HepG2 (cell line): ENCODE data around the gene SERPINF2. TPM values are rescaled to one million over a fixed set of nuclear protein-coding genes. Genes with fewer than 3 reads are reported as not detected.

Source experiments
- DMAP1 ChIP-seq: IDR thresholded peaks from 2 replicates; pipeline ENCODE4 v1.6.1; 2016
- GTF2F1 ChIP-seq: fragments of 150-350 bp; IDR thresholded peaks from 2 replicates; pipeline ENCODE4 v1.6.1; 2014; ENCODE audit warnings: low read length
- HIVEP1 ChIP-seq: sonication (generic); formaldehyde crosslinking; IDR thresholded peaks from 2 replicates; pipeline ENCODE4 v1.4.0; 2020; ENCODE audit warnings: mild to moderate bottlenecking, missing genetic modification reagents
- HNF4G ChIP-seq, 2 experiments: sonication (generic) in 1 of 2; formaldehyde crosslinking in 1 of 2; IDR thresholded peaks; 2 replicates each; pipeline versions ENCODE4 v1.4.0 to v1.6.1; 2011 to 2020; ENCODE audit warnings: borderline replicate concordance in 2 of 2, low read depth in 2 of 2, mild to moderate bottlenecking in 2 of 2, low read length in 1 of 2, missing genetic modification reagents in 1 of 2, moderate library complexity in 1 of 2
- HOXA9 ChIP-seq: sonication (generic); formaldehyde crosslinking; IDR thresholded peaks from 2 replicates; pipeline ENCODE4 v1.8.1; 2022; ENCODE audit warnings: missing genetic modification reagents, mild to moderate bottlenecking, moderate library complexity, borderline replicate concordance
- IRF2 ChIP-seq: IDR thresholded peaks from 2 replicates; pipeline ENCODE4 v1.6.1; 2018; ENCODE audit warnings: missing genetic modification reagents, missing compliant biosample characterization
- KLF11 ChIP-seq: IDR thresholded peaks from 2 replicates; pipeline ENCODE4 v1.6.1; 2016; ENCODE audit warnings: missing compliant biosample characterization
- POLR2A ChIP-seq, 2 experiments: IDR thresholded peaks; 2 replicates each; pipeline ENCODE4 v1.6.1; 2011; ENCODE audit warnings: low read depth in 2 of 2, low read length in 2 of 2, mild to moderate bottlenecking in 1 of 2, moderate library complexity in 1 of 2; ENCODE audit not compliant: insufficient read depth in 1 of 2
- RBFOX2 ChIP-seq: fragments of 200-400 bp; formaldehyde crosslinking; IDR thresholded peaks from 2 replicates; pipeline ENCODE4 v1.6.1; 2017; ENCODE audit warnings: low read depth, mild to moderate bottlenecking, low read length
- RELA ChIP-seq: sonication (generic); formaldehyde crosslinking; IDR thresholded peaks from 2 replicates; pipeline ENCODE4 v1.4.0; 2020; ENCODE audit warnings: missing genetic modification reagents
- SP4 ChIP-seq: sonication (generic); formaldehyde crosslinking; IDR thresholded peaks from 2 replicates; pipeline ENCODE4 v1.8.1; 2023; ENCODE audit warnings: mild to moderate bottlenecking, missing genetic modification reagents
- THAP11 ChIP-seq: IDR thresholded peaks from 2 replicates; pipeline ENCODE4 v1.6.1; 2016; ENCODE audit warnings: missing biosample characterization, missing genetic modification reagents
- ZMYM3 ChIP-seq: sonication (generic); formaldehyde crosslinking; IDR thresholded peaks from 2 replicates; pipeline ENCODE4 v1.5.1; 2020; ENCODE audit warnings: mild to moderate bottlenecking, missing genetic modification reagents
- ZNF263 ChIP-seq: sonication (generic); formaldehyde crosslinking; IDR thresholded peaks from 2 replicates; pipeline ENCODE4 v1.4.0; 2020; ENCODE audit warnings: missing genetic modification reagents
- ZNF329 ChIP-seq: sonication (generic); formaldehyde crosslinking; IDR thresholded peaks from 2 replicates; pipeline ENCODE4 v1.9.0; 2021; ENCODE audit warnings: low read depth, mild to moderate bottlenecking, missing genetic modification reagents
- ZNF44 ChIP-seq: sonication (generic); formaldehyde crosslinking; IDR thresholded peaks from 2 replicates; pipeline ENCODE4 v1.5.1; 2020; ENCODE audit warnings: mild to moderate bottlenecking, missing genetic modification reagents
- ZNF468 ChIP-seq: sonication (generic); formaldehyde crosslinking; IDR thresholded peaks from 2 replicates; pipeline ENCODE4 v1.8.0; 2022; ENCODE audit warnings: mild to moderate bottlenecking, moderate library complexity, missing genetic modification reagents
- ZNF558 ChIP-seq: sonication (generic); formaldehyde crosslinking; IDR thresholded peaks from 2 replicates; pipeline ENCODE4 v1.9.0; 2022; ENCODE audit warnings: mild to moderate bottlenecking, missing genetic modification reagents, borderline replicate concordance
- ZNF577 ChIP-seq: sonication (generic); formaldehyde crosslinking; IDR thresholded peaks from 2 replicates; pipeline ENCODE4 v1.4.0; 2020; ENCODE audit warnings: mild to moderate bottlenecking, low read depth, missing genetic modification reagents, borderline replicate concordance
- ZNF674 ChIP-seq: sonication (generic); formaldehyde crosslinking; IDR thresholded peaks from 2 replicates; pipeline ENCODE4 v1.5.0; 2020; ENCODE audit warnings: low read depth, mild to moderate bottlenecking, missing genetic modification reagents
- ZNF761 ChIP-seq: sonication (generic); formaldehyde crosslinking; conservative IDR thresholded peaks from 2 replicates; pipeline ENCODE4 v1.4.0; 2020; ENCODE audit warnings: mild to moderate bottlenecking, missing genetic modification reagents
- polyA plus RNA-seq, 8 experiments: library from polyadenylated mRNA; depleted of rRNA in 3 of 8; stranded (reverse) in 7 of 8; unstranded in 1 of 8; fragments of >200 nt; fragmentation: Illumina TruSeq in 4 of 8; extraction: Trizol in 4 of 8; gene quantifications; 2 replicates each; pipeline versions ENCODE4 v1.2.1 to v1.2.3, GENCODE V29; 2011 to 2016; ENCODE audit warnings: low read depth in 4 of 8, missing spikeins in 1 of 8, mixed read lengths in 1 of 8; ENCODE audit not compliant: insufficient read depth in 1 of 8
- total RNA-seq, 5 experiments: library from RNA; depleted of rRNA; stranded (reverse); fragments of >200 nt; fragmentation: Illumina TruSeq; extraction: Trizol; gene quantifications; 2 replicates each; pipeline ENCODE4 v1.2.3, GENCODE V29; 2016; ENCODE audit warnings: low read depth in 1 of 5
- TF ChIP-seq, protein P1 (sequence below): sonication (generic); formaldehyde crosslinking; conservative IDR thresholded peaks from 2 replicates; pipeline ENCODE4 v1.8.1; 2023; ENCODE audit warnings: missing genetic modification reagents
- TF ChIP-seq, protein P2 (sequence below): sonication (generic); formaldehyde crosslinking; IDR thresholded peaks from 2 replicates; pipeline ENCODE4 v1.4.0; 2020; ENCODE audit warnings: low read depth, mild to moderate bottlenecking, missing genetic modification reagents
- TF ChIP-seq, protein P3 (sequence below): sonication (generic); formaldehyde crosslinking; IDR thresholded peaks from 2 replicates; pipeline ENCODE4 v1.5.1; 2020; ENCODE audit warnings: missing genetic modification reagents, mild to moderate bottlenecking, borderline replicate concordance
- TF ChIP-seq, protein P4 (sequence below): sonication (generic); formaldehyde crosslinking; IDR thresholded peaks from 2 replicates; pipeline ENCODE4 v1.5.1; 2020; ENCODE audit warnings: missing genetic modification reagents, mild to moderate bottlenecking, borderline replicate concordance

The SERPINF2 gene
- total and polyA plus RNA-seq, 2 of the 13 experiments (the other 11 are each of a cell fraction or from before 2014, with no cell fraction given): 309 to 548 TPM

DNA sequence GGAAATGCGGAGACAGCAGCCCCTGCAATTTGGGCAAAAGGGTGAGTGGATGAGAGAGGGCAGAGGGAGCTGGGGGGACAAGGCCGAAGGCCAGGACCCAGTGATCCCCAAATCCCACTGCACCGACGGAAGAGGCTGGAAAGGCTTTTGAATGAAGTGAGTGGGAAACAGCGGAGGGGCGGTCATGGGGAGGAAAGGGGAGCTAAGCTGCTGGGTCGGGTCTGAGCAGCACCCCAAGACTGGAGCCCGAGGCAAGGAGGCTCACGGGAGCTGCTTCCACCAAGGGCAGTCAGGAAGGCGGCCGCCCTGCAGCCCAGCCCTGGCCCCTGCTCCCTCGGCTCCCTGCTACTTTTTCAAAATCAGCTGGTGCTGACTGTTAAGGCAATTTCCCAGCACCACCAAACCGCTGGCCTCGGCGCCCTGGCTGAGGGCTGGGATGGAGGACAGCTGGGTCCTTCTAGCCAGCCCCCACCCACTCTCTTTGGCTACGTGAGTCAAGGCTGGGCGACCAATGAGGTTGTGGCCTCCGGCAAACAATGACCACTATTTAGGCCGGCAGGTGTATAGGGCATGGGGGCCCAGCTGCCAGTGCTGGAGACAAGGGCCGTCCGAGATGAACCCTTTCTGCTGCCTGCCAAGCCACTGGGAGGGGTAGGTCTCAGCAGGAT lies 19.7 kb downstream of the SERPINF2 start (continued):
- TF ChIP-seq ZNF44 (CRISPR knock-in tag) (0 out of 2 replicates have a peak, but pooled peaks have one; percentile 1), ZNF263 (CRISPR knock-in tag) (no peak; the same call in 1 of the 2 replicates), ZNF329 (CRISPR knock-in tag) (0 out of 2 replicates have a peak, but pooled peaks have one; percentile 39), RELA (CRISPR knock-in tag) (no peak), ZMYM3 (CRISPR knock-in tag) (no peak), POLR2A (IDR thresholded peaks at IDR 0.05; ENCODE audit: insufficient read depth in 1 of 2, low read depth in 2 of 2, low read length in 2 of 2) (peak; percentile 72 to 92), RBFOX2 (peak; percentile 95), IRF2 (CRISPR knock-in tag) (no peak; the same call in 1 of the 2 replicates), ZNF761 (CRISPR knock-in tag) (no peak), KLF11 (CRISPR knock-in tag) (no peak), ZNF674 (CRISPR knock-in tag) (no peak), DMAP1 (CRISPR knock-in tag) (no peak), GTF2F1 (no peak), HIVEP1 (CRISPR knock-in tag) (no peak), HNF4G (IDR thresholded peaks at IDR 0.05; ENCODE audit: borderline replicate concordance, low read depth, low read length) (no peak), HNF4G (CRISPR knock-in tag; IDR thresholded peaks at IDR 0.05; ENCODE audit: borderline replicate concordance, low read depth) (peak; percentile 56), ZNF558 (CRISPR knock-in tag) (no peak), SP4 (CRISPR knock-in tag) (0 out of 2 replicates have a peak, but pooled peaks have one; percentile 28), THAP11 (CRISPR knock-in tag) (no peak), ZNF468 (CRISPR knock-in tag) (no peak; the same call in 1 of the 2 replicates), HOXA9 (CRISPR knock-in tag) (no peak), ZNF577 (CRISPR knock-in tag) (0 out of 2 replicates have a peak, but pooled peaks have one; percentile 71)
- TF ChIP-seq, protein P1, sequence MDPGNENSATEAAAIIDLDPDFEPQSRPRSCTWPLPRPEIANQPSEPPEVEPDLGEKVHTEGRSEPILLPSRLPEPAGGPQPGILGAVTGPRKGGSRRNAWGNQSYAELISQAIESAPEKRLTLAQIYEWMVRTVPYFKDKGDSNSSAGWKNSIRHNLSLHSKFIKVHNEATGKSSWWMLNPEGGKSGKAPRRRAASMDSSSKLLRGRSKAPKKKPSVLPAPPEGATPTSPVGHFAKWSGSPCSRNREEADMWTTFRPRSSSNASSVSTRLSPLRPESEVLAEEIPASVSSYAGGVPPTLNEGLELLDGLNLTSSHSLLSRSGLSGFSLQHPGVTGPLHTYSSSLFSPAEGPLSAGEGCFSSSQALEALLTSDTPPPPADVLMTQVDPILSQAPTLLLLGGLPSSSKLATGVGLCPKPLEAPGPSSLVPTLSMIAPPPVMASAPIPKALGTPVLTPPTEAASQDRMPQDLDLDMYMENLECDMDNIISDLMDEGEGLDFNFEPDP: no peak
- TF ChIP-seq, protein P2, sequence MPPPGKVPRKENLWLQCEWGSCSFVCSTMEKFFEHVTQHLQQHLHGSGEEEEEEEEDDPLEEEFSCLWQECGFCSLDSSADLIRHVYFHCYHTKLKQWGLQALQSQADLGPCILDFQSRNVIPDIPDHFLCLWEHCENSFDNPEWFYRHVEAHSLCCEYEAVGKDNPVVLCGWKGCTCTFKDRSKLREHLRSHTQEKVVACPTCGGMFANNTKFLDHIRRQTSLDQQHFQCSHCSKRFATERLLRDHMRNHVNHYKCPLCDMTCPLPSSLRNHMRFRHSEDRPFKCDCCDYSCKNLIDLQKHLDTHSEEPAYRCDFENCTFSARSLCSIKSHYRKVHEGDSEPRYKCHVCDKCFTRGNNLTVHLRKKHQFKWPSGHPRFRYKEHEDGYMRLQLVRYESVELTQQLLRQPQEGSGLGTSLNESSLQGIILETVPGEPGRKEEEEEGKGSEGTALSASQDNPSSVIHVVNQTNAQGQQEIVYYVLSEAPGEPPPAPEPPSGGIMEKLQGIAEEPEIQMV: no peak
- TF ChIP-seq, protein P3, sequence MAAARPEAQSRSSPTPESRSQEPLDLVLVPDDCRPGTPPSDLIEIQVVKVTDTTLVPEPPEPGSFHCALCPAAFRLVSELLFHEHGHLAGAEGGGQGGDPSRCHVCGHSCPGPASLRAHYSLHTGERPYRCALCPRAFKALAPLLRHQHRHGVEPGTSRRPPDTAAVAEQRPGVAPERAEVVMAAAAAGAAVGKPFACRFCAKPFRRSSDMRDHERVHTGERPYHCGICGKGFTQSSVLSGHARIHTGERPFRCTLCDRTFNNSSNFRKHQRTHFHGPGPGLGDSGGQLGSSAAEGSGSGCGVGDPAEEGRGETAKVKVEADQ (CRISPR knock-in tag): no peak
- TF ChIP-seq, protein P4, sequence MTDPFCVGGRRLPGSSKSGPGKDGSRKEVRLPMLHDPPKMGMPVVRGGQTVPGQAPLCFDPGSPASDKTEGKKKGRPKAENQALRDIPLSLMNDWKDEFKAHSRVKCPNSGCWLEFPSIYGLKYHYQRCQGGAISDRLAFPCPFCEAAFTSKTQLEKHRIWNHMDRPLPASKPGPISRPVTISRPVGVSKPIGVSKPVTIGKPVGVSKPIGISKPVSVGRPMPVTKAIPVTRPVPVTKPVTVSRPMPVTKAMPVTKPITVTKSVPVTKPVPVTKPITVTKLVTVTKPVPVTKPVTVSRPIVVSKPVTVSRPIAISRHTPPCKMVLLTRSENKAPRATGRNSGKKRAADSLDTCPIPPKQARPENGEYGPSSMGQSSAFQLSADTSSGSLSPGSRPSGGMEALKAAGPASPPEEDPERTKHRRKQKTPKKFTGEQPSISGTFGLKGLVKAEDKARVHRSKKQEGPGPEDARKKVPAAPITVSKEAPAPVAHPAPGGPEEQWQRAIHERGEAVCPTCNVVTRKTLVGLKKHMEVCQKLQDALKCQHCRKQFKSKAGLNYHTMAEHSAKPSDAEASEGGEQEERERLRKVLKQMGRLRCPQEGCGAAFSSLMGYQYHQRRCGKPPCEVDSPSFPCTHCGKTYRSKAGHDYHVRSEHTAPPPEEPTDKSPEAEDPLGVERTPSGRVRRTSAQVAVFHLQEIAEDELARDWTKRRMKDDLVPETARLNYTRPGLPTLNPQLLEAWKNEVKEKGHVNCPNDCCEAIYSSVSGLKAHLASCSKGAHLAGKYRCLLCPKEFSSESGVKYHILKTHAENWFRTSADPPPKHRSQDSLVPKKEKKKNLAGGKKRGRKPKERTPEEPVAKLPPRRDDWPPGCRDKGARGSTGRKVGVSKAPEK: peak; percentile 50; the same call in 1 of the 2 replicates
